Measurements from ENCODE around the gene CAMKK2. TPM values are rescaled to one million over a fixed set of nuclear protein-coding genes. Genes with fewer than 3 reads are reported as not detected.

The CAMKK2 gene
- total RNA-seq, 4 donors from 2014 or later: 18.4 to 25.8 (median 25.0) TPM

- Histone ChIP-seq H3K27me3 (no peaks in the 10 kb centered on the region), H3K9me3 (no peaks in the 10 kb centered on the region), H3K27ac (no peak overlapping the region), H3K4me3 (no peak overlapping the region), H3K36me3 (no peaks in the 10 kb centered on the region), H3K4me1 (peaks cover 38% of the 10 kb centered on the region)
- TF ChIP-seq POLR2A (IDR thresholded peaks at IDR 0.05) (no peak), CTCF (IDR thresholded peaks at IDR 0.05) (no peak), POLR2AphosphoS5 (IDR thresholded peaks at IDR 0.05) (no peak), EP300 (IDR thresholded peaks at IDR 0.05) (no peak)
- WGBS: 85% methylated on average over 8 of the region's 10 CpGs
- DNase-seq (ENCODE audit: low spot score in 2 of 2): peak in 1 of 2 donors; percentile 49
Measured at GRCh38 chr12:121294151-121294889, 2.2 kb downstream of the CAMKK2 start.

- no peaks in the 10 kb centered on the region for H3K27me3 ChIP-seq
- H3K9me3 ChIP-seq: no peaks in the 10 kb centered on the region
- 86% methylated on average over 4 of the region's 4 CpGs for WGBS
- peaks cover 44% of the 10 kb centered on the region for H3K4me1 ChIP-seq
- DNase-seq (ENCODE audit: low spot score in 2 of 2): peak in 1 of 2 donors; percentile 15
- no peaks in the 10 kb centered on the region for H3K36me3 ChIP-seq
- no peak overlapping the region for H3K4me3 ChIP-seq
- TF ChIP-seq CTCF (IDR thresholded peaks at IDR 0.05): no peak
- no peak for TF ChIP-seq EP300 (IDR thresholded peaks at IDR 0.05)
- TF ChIP-seq POLR2AphosphoS5 (IDR thresholded peaks at IDR 0.05): no peak
- TF ChIP-seq POLR2A (IDR thresholded peaks at IDR 0.05): no peak
- no peak overlapping the region for H3K27ac ChIP-seq
Measured at GRCh38 chr12:121293603-121294002, 2.9 kb downstream of the CAMKK2 start.

- no peak for DNase-seq (ENCODE audit: low spot score in 2 of 2)
- peaks cover 29% of the 10 kb centered on the region for H3K4me1 ChIP-seq
- no peak overlapping the region for H3K4me3 ChIP-seq
- no peaks in the 10 kb centered on the region for H3K9me3 ChIP-seq
- no peak overlapping the region for H3K27ac ChIP-seq
- TF ChIP-seq CTCF (IDR thresholded peaks at IDR 0.05) (no peak), EP300 (IDR thresholded peaks at IDR 0.05) (no peak), POLR2AphosphoS5 (IDR thresholded peaks at IDR 0.05) (no peak), POLR2A (IDR thresholded peaks at IDR 0.05) (no peak)
- H3K36me3 ChIP-seq: no peaks in the 10 kb centered on the region
- WGBS: 99% methylated on average over 5 of the region's 5 CpGs
- no peaks in the 10 kb centered on the region for H3K27me3 ChIP-seq
Measured at GRCh38 chr12:121290410-121290809, 6.1 kb downstream of the CAMKK2 start.

- H3K27me3 ChIP-seq: no peaks in the 10 kb centered on the region
- no peak overlapping the region for H3K4me3 ChIP-seq
- peaks cover 28% of the 10 kb centered on the region for H3K4me1 ChIP-seq
- no peaks in the 10 kb centered on the region for H3K36me3 ChIP-seq
- WGBS: 83% methylated on average over 7 of the region's 7 CpGs
- H3K9me3 ChIP-seq: no peaks in the 10 kb centered on the region
- H3K27ac ChIP-seq: no peak overlapping the region
- TF ChIP-seq CTCF (IDR thresholded peaks at IDR 0.05): no peak
- TF ChIP-seq EP300 (IDR thresholded peaks at IDR 0.05): no peak
- no peak for TF ChIP-seq POLR2A (IDR thresholded peaks at IDR 0.05)
- TF ChIP-seq POLR2AphosphoS5 (IDR thresholded peaks at IDR 0.05): no peak
- no peak for DNase-seq (ENCODE audit: low spot score in 2 of 2)
Measured at GRCh38 chr12:121289962-121290361, 6.5 kb downstream of the CAMKK2 start.

- H3K27me3 ChIP-seq: no peaks in the 10 kb centered on the region
- H3K27ac ChIP-seq: no peak overlapping the region
- peaks cover 26% of the 10 kb centered on the region for H3K4me1 ChIP-seq
- H3K4me3 ChIP-seq: no peak overlapping the region
- TF ChIP-seq EP300 (IDR thresholded peaks at IDR 0.05) (no peak), POLR2AphosphoS5 (IDR thresholded peaks at IDR 0.05) (no peak), CTCF (IDR thresholded peaks at IDR 0.05) (no peak), POLR2A (IDR thresholded peaks at IDR 0.05) (no peak)
- DNase-seq (ENCODE audit: low spot score in 2 of 2): no peak
- 36% methylated on average over 9 of the region's 9 CpGs for WGBS
- H3K36me3 ChIP-seq: no peaks in the 10 kb centered on the region
- no peaks in the 10 kb centered on the region for H3K9me3 ChIP-seq
Measured at GRCh38 chr12:121288986-121289385, 7.5 kb downstream of the CAMKK2 start.

Data from suprapubic skin (tissue), 4 donors.